ENCODE data around the gene MFAP2. TPM values are rescaled to one million over a fixed set of nuclear protein-coding genes. Genes with fewer than 3 reads are reported as not detected.

The MFAP2 gene
- total RNA-seq, 1 donor from 2014 or later, result 172 TPM

DNA sequence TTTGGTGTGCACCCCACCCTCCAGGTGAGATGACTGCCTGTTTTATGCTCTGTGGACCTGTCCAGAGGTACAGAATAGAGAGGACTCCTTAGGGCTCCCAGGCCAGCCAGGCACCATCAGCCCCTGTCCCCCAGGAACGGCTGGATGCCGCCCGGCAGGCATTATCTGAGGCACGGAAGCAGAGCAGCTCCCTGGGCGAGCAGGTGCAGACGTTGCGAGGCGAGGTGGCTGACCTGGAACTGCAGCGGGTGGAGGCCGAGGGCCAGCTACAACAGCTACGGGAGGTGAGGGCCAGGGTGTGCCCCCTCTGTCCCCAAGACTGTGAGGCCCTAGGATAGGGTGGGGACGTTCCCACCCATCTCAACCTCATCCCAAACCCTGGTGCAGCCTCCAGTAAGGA lies 10.8 kb downstream of the MFAP2 start:
- Mint-ChIP-seq H3K36me3 (ENCODE audit: unreplicated experiment) (peaks cover 14% of the 10 kb centered on the region), H3K27ac (ENCODE audit: unreplicated experiment) (no peak overlapping the region), H3K4me3 (ENCODE audit: unreplicated experiment) (no peak overlapping the region), H3K4me1 (ENCODE audit: unreplicated experiment) (peaks cover 21% of the 10 kb centered on the region), H3K9me3 (ENCODE audit: unreplicated experiment) (no peaks in the 10 kb centered on the region), H3K27me3 (ENCODE audit: unreplicated experiment) (no peaks in the 10 kb centered on the region)
- TF ChIP-seq, protein P1, sequence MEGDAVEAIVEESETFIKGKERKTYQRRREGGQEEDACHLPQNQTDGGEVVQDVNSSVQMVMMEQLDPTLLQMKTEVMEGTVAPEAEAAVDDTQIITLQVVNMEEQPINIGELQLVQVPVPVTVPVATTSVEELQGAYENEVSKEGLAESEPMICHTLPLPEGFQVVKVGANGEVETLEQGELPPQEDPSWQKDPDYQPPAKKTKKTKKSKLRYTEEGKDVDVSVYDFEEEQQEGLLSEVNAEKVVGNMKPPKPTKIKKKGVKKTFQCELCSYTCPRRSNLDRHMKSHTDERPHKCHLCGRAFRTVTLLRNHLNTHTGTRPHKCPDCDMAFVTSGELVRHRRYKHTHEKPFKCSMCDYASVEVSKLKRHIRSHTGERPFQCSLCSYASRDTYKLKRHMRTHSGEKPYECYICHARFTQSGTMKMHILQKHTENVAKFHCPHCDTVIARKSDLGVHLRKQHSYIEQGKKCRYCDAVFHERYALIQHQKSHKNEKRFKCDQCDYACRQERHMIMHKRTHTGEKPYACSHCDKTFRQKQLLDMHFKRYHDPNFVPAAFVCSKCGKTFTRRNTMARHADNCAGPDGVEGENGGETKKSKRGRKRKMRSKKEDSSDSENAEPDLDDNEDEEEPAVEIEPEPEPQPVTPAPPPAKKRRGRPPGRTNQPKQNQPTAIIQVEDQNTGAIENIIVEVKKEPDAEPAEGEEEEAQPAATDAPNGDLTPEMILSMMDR (IDR thresholded peaks at IDR 0.05), result no peak
- no peak for DNase-seq (ENCODE audit: extremely low spot score, unreplicated experiment)

DNA sequence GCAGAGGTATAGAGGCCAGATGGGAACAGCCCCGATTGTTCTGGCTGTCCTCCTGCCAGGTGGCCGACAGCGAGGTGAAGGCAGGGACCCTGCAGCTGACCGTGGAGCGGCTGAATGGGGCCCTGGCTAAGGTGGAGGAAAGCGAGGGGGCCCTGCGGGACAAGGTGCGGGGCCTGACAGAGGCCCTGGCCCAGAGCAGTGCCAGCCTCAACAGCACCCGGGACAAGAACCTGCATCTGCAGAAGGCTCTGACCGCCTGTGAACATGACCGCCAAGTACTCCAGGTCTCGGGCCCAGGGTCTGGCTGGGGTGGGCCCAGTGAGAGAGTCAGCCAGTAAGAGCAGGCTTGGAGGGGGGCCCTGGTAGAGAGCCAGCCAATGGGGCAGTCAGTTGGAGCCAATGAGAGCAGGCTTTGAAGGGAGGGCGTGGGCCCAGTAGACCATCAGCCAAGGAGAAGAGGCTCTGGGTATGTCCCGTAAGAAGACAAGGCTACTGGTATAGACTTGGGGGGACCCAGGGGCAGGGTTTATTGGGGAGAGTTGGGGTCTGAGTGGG lies 11.3 kb downstream of the MFAP2 start:
- DNase-seq (ENCODE audit: extremely low spot score, unreplicated experiment), result no peak
- Mint-ChIP-seq H3K9me3 (ENCODE audit: unreplicated experiment) (no peaks in the 10 kb centered on the region), H3K4me1 (ENCODE audit: unreplicated experiment) (peaks cover 23% of the 10 kb centered on the region), H3K27ac (ENCODE audit: unreplicated experiment) (no peak overlapping the region), H3K4me3 (ENCODE audit: unreplicated experiment) (no peak overlapping the region), H3K27me3 (ENCODE audit: unreplicated experiment) (no peaks in the 10 kb centered on the region), H3K36me3 (ENCODE audit: unreplicated experiment) (peaks cover 14% of the 10 kb centered on the region)
- TF ChIP-seq, protein P1 (IDR thresholded peaks at IDR 0.05), result no peak

DNA sequence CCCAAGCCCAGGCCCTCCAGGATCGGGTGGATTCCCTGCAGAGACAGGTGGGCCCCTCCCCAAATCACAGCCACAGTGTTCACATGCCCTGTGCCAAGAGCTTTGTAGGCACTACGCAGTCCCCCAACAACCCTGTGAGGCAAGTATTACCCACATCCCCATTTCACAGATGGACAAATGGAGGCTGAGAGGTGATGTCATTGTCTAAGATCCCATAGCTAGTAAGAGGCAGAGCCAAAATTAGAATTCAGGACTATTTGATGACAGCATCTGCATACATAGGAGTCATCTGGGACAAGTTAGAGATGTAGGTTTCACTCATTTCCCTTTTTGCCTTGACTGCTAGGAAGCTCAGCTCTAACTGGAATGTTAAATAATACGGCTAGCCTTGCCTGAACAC lies 12.0 kb downstream of the MFAP2 start:
- no peaks in the 10 kb centered on the region for H3K27me3 Mint-ChIP-seq (ENCODE audit: unreplicated experiment)
- TF ChIP-seq, protein P1 (IDR thresholded peaks at IDR 0.05), result no peak
- no peak overlapping the region for H3K27ac Mint-ChIP-seq (ENCODE audit: unreplicated experiment)
- no peaks in the 10 kb centered on the region for H3K9me3 Mint-ChIP-seq (ENCODE audit: unreplicated experiment)
- no peak overlapping the region for H3K4me3 Mint-ChIP-seq (ENCODE audit: unreplicated experiment)
- no peak for DNase-seq (ENCODE audit: extremely low spot score, unreplicated experiment)
- peaks cover 23% of the 10 kb centered on the region for H3K4me1 Mint-ChIP-seq (ENCODE audit: unreplicated experiment)
- H3K36me3 Mint-ChIP-seq (ENCODE audit: unreplicated experiment), result peaks cover 14% of the 10 kb centered on the region

DNA sequence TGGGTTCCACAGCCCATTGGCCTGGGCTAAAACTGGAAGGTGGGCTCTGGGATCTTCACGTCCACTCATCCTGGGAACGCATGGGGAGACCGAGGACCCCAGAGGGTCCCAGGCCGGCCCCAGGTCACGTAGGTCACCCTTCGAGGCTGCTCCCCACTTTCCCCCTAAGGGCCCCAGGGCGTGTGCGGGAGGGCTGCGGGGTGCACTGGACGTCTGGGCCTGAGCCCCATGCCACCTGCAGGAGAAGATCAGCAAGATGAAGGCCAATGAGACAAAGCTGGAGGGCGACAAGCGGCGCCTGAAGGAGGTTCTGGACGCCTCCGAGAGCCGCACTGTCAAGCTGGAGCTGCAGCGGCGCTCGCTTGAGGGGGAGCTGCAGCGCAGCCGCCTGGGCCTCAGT lies 12.5 kb downstream of the MFAP2 start:
- Mint-ChIP-seq H3K27ac (ENCODE audit: unreplicated experiment) (no peak overlapping the region), H3K36me3 (ENCODE audit: unreplicated experiment) (peaks cover 14% of the 10 kb centered on the region), H3K4me1 (ENCODE audit: unreplicated experiment) (peaks cover 24% of the 10 kb centered on the region), H3K27me3 (ENCODE audit: unreplicated experiment) (no peaks in the 10 kb centered on the region), H3K9me3 (ENCODE audit: unreplicated experiment) (no peaks in the 10 kb centered on the region), H3K4me3 (ENCODE audit: unreplicated experiment) (no peak overlapping the region)
- TF ChIP-seq, protein P1 (IDR thresholded peaks at IDR 0.05), result no peak
- no peak for DNase-seq (ENCODE audit: extremely low spot score, unreplicated experiment)

DNA sequence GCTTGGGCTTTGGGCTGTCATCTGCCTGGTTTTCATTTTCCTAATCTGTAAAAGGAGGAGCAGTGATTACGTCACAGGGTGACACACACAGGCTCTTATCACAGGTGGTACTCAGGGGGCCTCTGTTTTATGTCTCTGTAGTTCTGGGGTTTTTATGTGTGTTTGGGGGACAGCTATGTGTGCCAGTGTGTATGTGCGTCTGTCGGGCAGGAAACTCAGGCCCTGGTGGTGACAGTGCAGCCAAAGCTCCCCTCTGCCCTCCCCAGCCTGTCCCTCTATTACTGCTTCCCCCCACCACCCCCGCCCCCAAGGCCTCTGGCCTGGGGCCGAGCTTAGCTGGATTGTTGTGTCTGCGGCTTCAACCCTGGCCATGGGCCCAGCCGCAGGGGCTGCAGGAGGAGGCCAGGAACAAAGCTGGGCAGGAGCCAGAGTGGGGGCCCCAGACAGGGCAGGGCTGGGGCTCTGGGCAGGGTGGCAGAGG lies 13.3 kb downstream of the MFAP2 start:
- TF ChIP-seq, protein P1 (IDR thresholded peaks at IDR 0.05), result no peak
- Mint-ChIP-seq H3K4me1 (ENCODE audit: unreplicated experiment) (peaks cover 18% of the 10 kb centered on the region), H3K36me3 (ENCODE audit: unreplicated experiment) (peaks cover 14% of the 10 kb centered on the region), H3K27ac (ENCODE audit: unreplicated experiment) (peak overlapping the region; percentile 51), H3K27me3 (ENCODE audit: unreplicated experiment) (no peaks in the 10 kb centered on the region), H3K4me3 (ENCODE audit: unreplicated experiment) (no peak overlapping the region), H3K9me3 (ENCODE audit: unreplicated experiment) (no peaks in the 10 kb centered on the region)
- no peak for DNase-seq (ENCODE audit: extremely low spot score, unreplicated experiment)

Measured in osteocyte (in vitro differentiated cells).